Upper lobe of left lung (tissue), 6 donors: ENCODE data around the gene DLG5. TPM values are rescaled to one million over a fixed set of nuclear protein-coding genes. Genes with fewer than 3 reads are reported as not detected.

Experiments
- ATAC-seq, 2 donors: fragments of 200-7000 bp; cut with Tn5 transposase; one replicate each; pipeline ENCODE4 v1.9.1; 2022; ENCODE audit warnings: mild to moderate bottlenecking in 2 of 2, moderate library complexity in 2 of 2; ENCODE audit not compliant: low FRiP score in 2 of 2
- DNase-seq, 2 donors: peaks; one replicate each; pipeline ENCODE4 v3.0.0-alpha.2; 2019 to 2020
- H3K27ac ChIP-seq, 4 donors: fragments of 200-600 bp; sonication (generic); one replicate each; pipeline ENCODE4 v1.5.1; 2016 to 2019
- H3K27me3 ChIP-seq, 4 donors: fragments of 200-600 bp; sonication (generic); one replicate each; pipeline ENCODE4 v1.5.1; 2017 to 2019
- H3K36me3 ChIP-seq, 4 donors: fragments of 200-600 bp; sonication (generic); one replicate each; pipeline ENCODE4 v1.5.1; 2016 to 2019
- H3K4me1 ChIP-seq, 4 donors: fragments of 200-600 bp; sonication (generic); one replicate each; pipeline ENCODE4 v1.5.1; 2018 to 2019
- H3K4me3 ChIP-seq, 4 donors: fragments of 200-600 bp; sonication (generic); one replicate each; pipeline ENCODE4 v1.5.1; 2017 to 2019; ENCODE audit warnings: mild to moderate bottlenecking in 2 of 4, moderate library complexity in 1 of 4
- H3K9me3 ChIP-seq, 4 donors: fragments of 200-600 bp; sonication (generic); one replicate each; pipeline ENCODE4 v1.5.1; 2018 to 2019
- CTCF ChIP-seq, 6 experiments: fragments of 450-650 bp in 4 of 6; fragments of 200-600 bp in 2 of 6; sonication (generic) in 2 of 6; IDR thresholded peaks; one replicate each; pipeline ENCODE4 v1.5.1; 2016 to 2019; ENCODE audit warnings: antibody characterized with exemption in 6 of 6
- EP300 ChIP-seq, 4 donors: sonication (generic); formaldehyde crosslinking; IDR thresholded peaks; one replicate each; pipeline ENCODE4 v1.5.1; 2017; ENCODE audit warnings: antibody characterized with exemption in 4 of 4, control low read depth in 2 of 4
- POLR2A ChIP-seq, 4 donors: fragments of 450-650 bp; IDR thresholded peaks; one replicate each; pipeline ENCODE4 v1.5.1; 2016 to 2017; ENCODE audit warnings: antibody characterized with exemption in 4 of 4, mild to moderate bottlenecking in 2 of 4
- POLR2AphosphoS5 ChIP-seq, 2 donors: sonication (generic); formaldehyde crosslinking; IDR thresholded peaks; one replicate each; pipeline ENCODE4 v1.5.1; 2017; ENCODE audit warnings: antibody characterized with exemption in 2 of 2
- WGBS, 2 donors: methylation state at CpG; one replicate each; pipeline ENCODE4 v1.1.5; 2017 to 2018; 5-methylcytosine and 5-hydroxymethylcytosine counted together
- total RNA-seq, 6 donors: library from RNA; depleted of rRNA in 4 of 6; stranded (reverse); fragments of >200 nt in 4 of 6; gene quantifications; one replicate each; pipeline versions ENCODE4 v1.1.0 to v1.2.1, GENCODE V29; 2016 to 2021
- donor health status: DM: no; HTN: no; CAD: no; lungs with moderate emphysema.
- donor health status: DM: no; HTN: yes; CAD: no; lungs with severe emphysema.

The DLG5 gene
- total RNA-seq, 6 donors from 2014 or later, result 14.6 to 51.3 (median 23.4) TPM

- DNase-seq, result no peak
- Histone ChIP-seq H3K9me3 (no peaks in the 10 kb centered on the region), H3K36me3 (no peaks in the 10 kb centered on the region), H3K27me3 (no peaks in the 10 kb centered on the region), H3K4me1 (peaks cover 15 to 27% (median 19%) of the 10 kb centered on the region in 4 donors), H3K27ac (peak overlapping the region in 3 of 4 donors; percentile 73 to 89 (median 78)), H3K4me3 (peak overlapping the region; percentile 32 to 86 (median 74))
- no peak for ATAC-seq
- WGBS, 2 donors, result 20 to 30% methylated on average over 17 to 20 of the region's 20 CpGs
- no peak for TF ChIP-seq CTCF (IDR thresholded peaks at IDR 0.05)
- no peak for TF ChIP-seq POLR2A (IDR thresholded peaks at IDR 0.05)
- no peak for TF ChIP-seq EP300 (IDR thresholded peaks at IDR 0.05)
- TF ChIP-seq POLR2AphosphoS5 (IDR thresholded peaks at IDR 0.05), result no peak
Observed at GRCh38 chr10:77927402-77928246, 1.1 kb upstream of the DLG5 start.

GRCh38 chr10:77925795-77926565, 575 bp downstream of the DLG5 start:
- no peaks in the 10 kb centered on the region for H3K9me3 ChIP-seq
- 1 to 4% methylated on average over 18 to 24 of the region's 73 CpGs for WGBS, 2 donors
- DNase-seq (peak; percentile 62 to 90), ATAC-seq (peak in 1 of 2 donors; percentile 72)
- H3K27me3 ChIP-seq, result no peaks in the 10 kb centered on the region
- TF ChIP-seq CTCF (IDR thresholded peaks at IDR 0.05) (peak in 1 of 6 experiments; percentile 19), POLR2AphosphoS5 (IDR thresholded peaks at IDR 0.05) (no peak)
- peaks cover 15 to 27% (median 19%) of the 10 kb centered on the region in 4 donors for H3K4me1 ChIP-seq
- peak overlapping the region; percentile 73 to 89 (median 78) for H3K27ac ChIP-seq
- no peaks in the 10 kb centered on the region for H3K36me3 ChIP-seq
- H3K4me3 ChIP-seq, result peak overlapping the region; percentile 63 to 88 (median 86)

GRCh38 chr10:77925410-77925794, 1.2 kb downstream of the DLG5 start:
- DNase-seq (no peak), ATAC-seq (peak in 1 of 2 donors; percentile 57)
- Histone ChIP-seq H3K36me3 (no peaks in the 10 kb centered on the region), H3K9me3 (no peaks in the 10 kb centered on the region), H3K4me3 (peak overlapping the region; percentile 63 to 88 (median 86)), H3K4me1 (peaks cover 15 to 27% (median 19%) of the 10 kb centered on the region in 4 donors), H3K27me3 (no peaks in the 10 kb centered on the region), H3K27ac (peak overlapping the region; percentile 73 to 89 (median 78))
- no peak for TF ChIP-seq CTCF (IDR thresholded peaks at IDR 0.05)
- no peak for TF ChIP-seq POLR2AphosphoS5 (IDR thresholded peaks at IDR 0.05)
- TF ChIP-seq EP300 (IDR thresholded peaks at IDR 0.05), result no peak
- no peak for TF ChIP-seq POLR2A (IDR thresholded peaks at IDR 0.05)
- 19 to 22% methylated on average over 4 to 7 of the region's 7 CpGs for WGBS, 2 donors

GRCh38 chr10:77922566-77923179, 3.9 kb downstream of the DLG5 start:
- Histone ChIP-seq H3K9me3 (no peaks in the 10 kb centered on the region), H3K27me3 (no peaks in the 10 kb centered on the region), H3K4me1 (peaks cover 15 to 35% (median 24%) of the 10 kb centered on the region in 4 donors), H3K27ac (no peak overlapping the region), H3K4me3 (no peak overlapping the region), H3K36me3 (no peaks in the 10 kb centered on the region)
- no peak for TF ChIP-seq POLR2A (IDR thresholded peaks at IDR 0.05)
- DNase-seq (no peak), ATAC-seq (no peak)
- 88 to 94% methylated on average over 4 to 8 of the region's 8 CpGs for WGBS, 2 donors

GRCh38 chr10:77922055-77922454, 4.5 kb downstream of the DLG5 start:
- Histone ChIP-seq H3K27me3 (no peaks in the 10 kb centered on the region), H3K27ac (no peak overlapping the region), H3K36me3 (no peaks in the 10 kb centered on the region), H3K9me3 (no peaks in the 10 kb centered on the region), H3K4me3 (no peak overlapping the region), H3K4me1 (peaks cover 11 to 31% (median 22%) of the 10 kb centered on the region in 4 donors)
- 89 to 94% methylated on average over 5 of the region's 5 CpGs for WGBS, 2 donors
- ATAC-seq (no peak), DNase-seq (peak in 1 of 2 donors; percentile 12)
- TF ChIP-seq POLR2AphosphoS5 (IDR thresholded peaks at IDR 0.05) (no peak), EP300 (IDR thresholded peaks at IDR 0.05) (no peak), POLR2A (IDR thresholded peaks at IDR 0.05) (no peak), CTCF (IDR thresholded peaks at IDR 0.05) (no peak)
